Kidney tubule cell (primary cell): ENCODE data around the gene COA5.

Experiments
- DNase-seq: peaks from one replicate; pipeline ENCODE4 v3.0.0-alpha.2; 2018; ENCODE audit warnings: low spot score

The COA5 gene

GRCh38 chr2:98551316-98551715 is 57.0 kb downstream of the COA5 start:
- DNase-seq: no peak

- no peak for DNase-seq
Measured at GRCh38 chr2:98550165-98550564, 58.1 kb downstream of the COA5 start.
